Neural crest cell (in vitro differentiated cells): Measurements from ENCODE around the gene VPS39. TPM values are rescaled to one million over a fixed set of nuclear protein-coding genes. Genes with fewer than 3 reads are reported as not detected.
A peak's percentile ranks its signal among the peaks of the same experiment; 100 is the strongest.

Experiments used
- DNase-seq: peaks from one replicate; pipeline ENCODE4 v3.0.0; 2021; ENCODE audit warnings: low read depth, mixed read lengths, low spot score
- H3K27ac Mint-ChIP-seq: one replicate; pipeline ENCODE4 v1.8.0; 2021; ENCODE audit warnings: mild to moderate bottlenecking, mixed read lengths; ENCODE audit not compliant: unreplicated experiment
- H3K27me3 Mint-ChIP-seq: 2 replicates; pipeline ENCODE4 v1.8.0; 2021; ENCODE audit warnings: low read depth, mild to moderate bottlenecking, mixed read lengths
- H3K36me3 Mint-ChIP-seq: 2 replicates; pipeline ENCODE4 v1.8.0; 2021; ENCODE audit warnings: low read depth, mild to moderate bottlenecking, mixed read lengths
- H3K4me1 Mint-ChIP-seq: 2 replicates; pipeline ENCODE4 v1.8.0; 2021; ENCODE audit warnings: mixed read lengths
- H3K4me3 Mint-ChIP-seq: one replicate; pipeline ENCODE4 v1.8.0; 2021; ENCODE audit warnings: mild to moderate bottlenecking, mixed read lengths
- H3K9me3 Mint-ChIP-seq: 2 replicates; pipeline ENCODE4 v1.8.0; 2021; ENCODE audit warnings: mixed read lengths
- total RNA-seq: library from RNA; stranded (reverse); gene quantifications from 2 replicates; pipeline ENCODE4 v1.2.1, GENCODE V29; 2021
- TF ChIP-seq, protein P1 (sequence below): fragments of 200-600 bp; sonication (generic); conservative IDR thresholded peaks from 2 replicates; pipeline ENCODE4 v1.5.0; 2021; ENCODE audit warnings: antibody characterized with exemption, mild to moderate bottlenecking

The VPS39 gene
- total RNA-seq, 1 donor from 2014 or later = 56.9 TPM

DNA sequence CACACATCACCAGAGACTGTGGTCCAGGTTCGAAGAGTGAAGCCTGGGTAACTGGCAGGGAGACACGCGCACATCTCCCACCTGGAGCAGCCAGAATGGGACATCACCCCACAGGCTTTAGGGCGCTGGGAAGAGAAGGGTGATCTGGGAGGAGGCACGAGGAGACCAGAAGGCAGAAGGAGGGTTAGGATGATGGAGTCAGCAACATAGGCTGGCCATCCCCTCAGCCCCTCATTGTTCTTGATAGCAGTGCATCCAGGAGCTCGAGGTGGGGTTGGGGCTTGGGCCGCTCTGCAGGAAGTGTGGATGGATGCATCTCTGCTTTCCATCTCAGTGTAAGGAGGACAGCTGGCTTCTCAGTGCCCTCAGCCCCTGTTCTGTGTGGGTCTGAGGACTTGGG, 66.9 kb downstream of the VPS39 start:
- no peak for DNase-seq
- TF ChIP-seq, protein P1, sequence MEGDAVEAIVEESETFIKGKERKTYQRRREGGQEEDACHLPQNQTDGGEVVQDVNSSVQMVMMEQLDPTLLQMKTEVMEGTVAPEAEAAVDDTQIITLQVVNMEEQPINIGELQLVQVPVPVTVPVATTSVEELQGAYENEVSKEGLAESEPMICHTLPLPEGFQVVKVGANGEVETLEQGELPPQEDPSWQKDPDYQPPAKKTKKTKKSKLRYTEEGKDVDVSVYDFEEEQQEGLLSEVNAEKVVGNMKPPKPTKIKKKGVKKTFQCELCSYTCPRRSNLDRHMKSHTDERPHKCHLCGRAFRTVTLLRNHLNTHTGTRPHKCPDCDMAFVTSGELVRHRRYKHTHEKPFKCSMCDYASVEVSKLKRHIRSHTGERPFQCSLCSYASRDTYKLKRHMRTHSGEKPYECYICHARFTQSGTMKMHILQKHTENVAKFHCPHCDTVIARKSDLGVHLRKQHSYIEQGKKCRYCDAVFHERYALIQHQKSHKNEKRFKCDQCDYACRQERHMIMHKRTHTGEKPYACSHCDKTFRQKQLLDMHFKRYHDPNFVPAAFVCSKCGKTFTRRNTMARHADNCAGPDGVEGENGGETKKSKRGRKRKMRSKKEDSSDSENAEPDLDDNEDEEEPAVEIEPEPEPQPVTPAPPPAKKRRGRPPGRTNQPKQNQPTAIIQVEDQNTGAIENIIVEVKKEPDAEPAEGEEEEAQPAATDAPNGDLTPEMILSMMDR = no peak
- H3K27me3 Mint-ChIP-seq = peaks cover 2% of the 10 kb centered on the region
- H3K36me3 Mint-ChIP-seq = no peaks in the 10 kb centered on the region
- no peak overlapping the region for H3K4me3 Mint-ChIP-seq
- H3K9me3 Mint-ChIP-seq = peaks cover 2% of the 10 kb centered on the region
- no peaks in the 10 kb centered on the region for H3K4me1 Mint-ChIP-seq
- H3K27ac Mint-ChIP-seq = peak overlapping the region; percentile 13

DNA sequence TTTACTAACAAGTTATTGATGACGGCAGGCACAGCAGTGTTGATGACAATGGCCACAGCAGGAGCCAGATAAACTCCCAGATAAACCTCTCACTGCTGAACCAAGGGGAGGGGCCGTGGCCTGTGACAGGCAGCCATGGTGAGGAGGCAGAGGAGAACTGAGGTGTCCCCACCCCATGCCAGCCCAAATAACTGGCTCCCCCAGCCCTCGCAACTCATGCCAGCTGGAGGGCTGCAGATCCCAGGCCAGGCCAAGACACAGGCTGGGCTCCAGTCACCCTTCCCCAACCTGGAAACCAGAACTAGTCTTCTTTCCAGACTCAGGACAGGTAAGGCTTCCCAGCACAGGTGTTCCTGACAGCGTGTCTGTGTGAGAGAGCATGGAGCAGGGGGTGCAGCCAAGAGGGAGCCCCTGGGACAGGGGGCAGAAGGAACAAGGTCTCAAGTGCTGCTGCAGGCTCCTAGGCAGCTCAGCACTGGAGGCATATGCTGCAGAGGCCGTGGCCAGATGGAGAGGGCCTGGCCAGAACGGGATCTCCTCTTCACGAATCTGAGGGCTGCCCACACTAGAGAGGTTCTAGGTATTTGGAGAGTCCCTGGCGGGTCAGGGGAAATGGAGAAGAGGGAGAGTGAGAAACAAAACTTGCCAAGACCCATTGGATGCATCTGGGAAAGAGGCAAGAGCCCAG, 67.6 kb downstream of the VPS39 start:
- Mint-ChIP-seq H3K9me3 (peaks cover 2% of the 10 kb centered on the region), H3K36me3 (no peaks in the 10 kb centered on the region), H3K4me1 (no peaks in the 10 kb centered on the region), H3K27me3 (peaks cover 2% of the 10 kb centered on the region), H3K4me3 (no peak overlapping the region), H3K27ac (no peak overlapping the region)
- DNase-seq = no peak
- TF ChIP-seq, protein P1 = no peak

DNA sequence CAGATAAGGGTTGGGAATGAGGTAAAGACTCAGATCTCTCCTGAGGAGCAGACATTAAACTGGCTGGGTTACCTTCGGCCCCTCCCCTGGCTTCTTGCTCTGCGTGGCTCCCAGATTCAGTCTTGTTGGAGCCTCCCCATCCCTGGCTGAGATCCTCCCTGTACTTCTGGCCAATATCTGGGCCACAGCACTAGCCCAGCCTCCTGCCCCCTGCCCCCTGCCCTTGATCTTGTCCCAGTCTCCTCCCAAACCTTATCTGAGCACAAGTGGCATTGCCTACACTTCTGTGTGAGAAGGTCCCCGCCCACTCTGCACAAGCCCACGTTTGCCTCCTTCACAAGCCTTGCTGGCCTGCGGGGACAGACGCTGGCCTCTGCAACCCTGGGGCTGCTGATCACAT, 68.5 kb downstream of the VPS39 start:
- Mint-ChIP-seq H3K9me3 (peaks cover 2% of the 10 kb centered on the region), H3K4me3 (no peak overlapping the region), H3K27ac (no peak overlapping the region), H3K27me3 (peaks cover 2% of the 10 kb centered on the region), H3K4me1 (no peaks in the 10 kb centered on the region), H3K36me3 (no peaks in the 10 kb centered on the region)
- no peak for DNase-seq
- TF ChIP-seq, protein P1 = no peak

DNA sequence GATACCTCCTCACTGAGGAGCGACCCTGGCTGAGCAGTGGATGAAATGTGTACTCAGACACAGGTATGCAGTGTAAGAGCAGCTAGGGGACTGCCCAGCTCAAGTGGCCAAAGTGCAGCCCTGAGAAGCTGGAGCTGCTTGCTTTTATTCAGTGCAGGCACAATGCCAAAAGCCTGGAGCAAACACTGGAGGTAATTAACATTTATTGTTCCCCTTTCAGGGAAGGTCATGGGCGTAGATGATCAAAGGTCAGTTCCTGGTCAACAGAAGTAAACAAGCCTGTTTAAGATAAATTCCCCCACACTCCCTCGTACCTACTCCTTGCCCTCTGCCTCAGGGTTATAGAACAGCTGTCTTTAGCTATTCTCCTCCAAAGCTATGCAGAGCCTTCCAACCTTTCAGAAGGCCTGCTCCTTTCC, 69.1 kb downstream of the VPS39 start:
- DNase-seq = no peak
- Mint-ChIP-seq H3K36me3 (no peaks in the 10 kb centered on the region), H3K27me3 (peaks cover 2% of the 10 kb centered on the region), H3K27ac (no peak overlapping the region), H3K4me3 (no peak overlapping the region), H3K9me3 (peaks cover 2% of the 10 kb centered on the region), H3K4me1 (no peaks in the 10 kb centered on the region)
- TF ChIP-seq, protein P1 = no peak

DNA sequence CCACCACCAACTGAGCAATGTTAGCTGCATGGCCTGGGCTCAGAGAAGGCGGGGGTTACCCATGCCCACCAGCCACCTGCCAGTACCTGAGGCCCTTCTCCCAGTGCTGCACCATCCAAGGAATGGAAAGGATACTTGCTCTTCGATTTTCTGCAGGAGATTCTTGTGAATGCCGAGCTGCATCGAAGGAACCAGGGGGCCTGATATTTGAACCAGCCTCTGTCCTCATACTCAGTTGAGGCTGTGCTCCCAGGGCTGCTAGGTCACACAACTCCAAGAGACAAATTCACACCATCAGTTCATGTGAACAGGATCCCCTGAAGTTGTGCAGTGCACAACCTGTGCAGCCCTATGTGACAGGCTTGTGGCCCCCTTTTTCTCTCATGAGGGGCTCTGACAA, 69.7 kb downstream of the VPS39 start:
- no peak overlapping the region for H3K4me3 Mint-ChIP-seq
- H3K36me3 Mint-ChIP-seq = no peaks in the 10 kb centered on the region
- TF ChIP-seq, protein P1 = no peak
- H3K27me3 Mint-ChIP-seq = peaks cover 2% of the 10 kb centered on the region
- DNase-seq = no peak
- peaks cover 2% of the 10 kb centered on the region for H3K9me3 Mint-ChIP-seq
- no peak overlapping the region for H3K27ac Mint-ChIP-seq
- H3K4me1 Mint-ChIP-seq = no peaks in the 10 kb centered on the region
